Occipital lobe (tissue), 2 donors: ENCODE data around the gene NUDT3. TPM values are rescaled to one million over a fixed set of nuclear protein-coding genes. Genes with fewer than 3 reads are reported as not detected.
"Not testable (repeated sequence)": the region's sequence is repeated elsewhere in the genome, so short reads cannot be mapped to it uniquely, and the experiment has no call there.

Experiments
- DNase-seq: peaks from one replicate; lab custom pipeline; 2025; lab: John Stamatoyannopoulos, UW
- total RNA-seq: library from RNA; depleted of rRNA; stranded (reverse); fragments of >200 nt; gene quantifications from one replicate; pipeline ENCODE4 v1.2.3, GENCODE V29; 2014

NUDT3 gene
- 116 TPM for total RNA-seq

DNA sequence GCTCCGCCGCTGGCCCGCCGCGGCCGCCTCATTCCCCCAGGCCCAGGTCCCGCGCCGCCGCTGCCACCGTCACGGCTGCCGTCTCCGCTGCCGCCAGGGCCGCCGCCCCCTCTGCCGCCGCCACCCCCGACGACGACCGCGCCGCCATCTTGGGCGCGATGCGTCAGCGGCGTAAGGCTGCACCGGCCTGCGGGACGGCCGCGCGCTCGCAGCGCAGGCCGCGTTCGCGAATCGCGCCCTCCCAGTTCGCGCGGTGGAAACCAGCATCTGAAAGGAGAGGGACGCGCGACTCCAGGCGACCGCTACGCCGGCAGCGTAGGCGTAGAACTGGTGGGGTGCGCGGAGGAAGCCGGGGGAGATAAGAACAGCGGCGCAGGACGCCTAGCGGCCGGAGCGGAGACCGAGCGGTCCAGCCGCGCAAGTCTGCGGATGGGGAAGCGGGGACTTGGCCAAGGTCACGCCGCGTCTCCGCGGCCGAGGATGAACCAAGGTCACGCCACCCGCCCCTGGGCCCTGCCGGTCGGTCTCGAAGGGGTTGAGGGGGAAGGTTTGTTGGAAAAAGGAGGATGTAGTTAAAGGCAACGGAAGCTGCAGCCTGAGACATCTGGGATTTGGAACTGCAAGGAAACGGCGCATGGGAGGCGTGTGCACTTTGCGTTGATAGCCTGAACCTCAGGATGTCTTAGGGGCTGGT, at the start of gene NUDT3:
Gene NUDT3 (minus strand): TSS at position 173 of the 694 bp plus-strand sequence. CDS start 307 bp downstream, outside the sequence.
- DNase-seq: peak; percentile 92

DNA sequence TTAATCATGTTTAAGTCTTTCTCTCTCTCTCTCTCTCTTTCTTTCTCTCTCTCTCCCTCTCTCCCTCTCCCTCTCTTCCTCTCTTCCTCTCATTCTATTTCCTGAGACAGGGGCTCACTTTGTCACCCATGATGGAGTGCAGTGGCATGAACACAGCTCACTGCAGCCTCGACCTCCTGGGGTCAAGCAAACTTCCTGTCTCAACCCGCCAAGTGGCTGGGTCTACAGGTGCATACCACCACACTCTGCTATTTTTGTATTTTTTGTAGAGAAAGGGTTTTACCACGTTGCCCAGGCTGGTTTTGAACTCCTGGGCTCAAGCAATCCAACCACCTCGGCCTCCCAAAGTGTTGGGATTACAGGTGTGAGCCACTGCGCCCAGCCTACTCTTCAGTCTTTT, 49.1 kb upstream of the NUDT3 start:
- DNase-seq: no peak

DNA sequence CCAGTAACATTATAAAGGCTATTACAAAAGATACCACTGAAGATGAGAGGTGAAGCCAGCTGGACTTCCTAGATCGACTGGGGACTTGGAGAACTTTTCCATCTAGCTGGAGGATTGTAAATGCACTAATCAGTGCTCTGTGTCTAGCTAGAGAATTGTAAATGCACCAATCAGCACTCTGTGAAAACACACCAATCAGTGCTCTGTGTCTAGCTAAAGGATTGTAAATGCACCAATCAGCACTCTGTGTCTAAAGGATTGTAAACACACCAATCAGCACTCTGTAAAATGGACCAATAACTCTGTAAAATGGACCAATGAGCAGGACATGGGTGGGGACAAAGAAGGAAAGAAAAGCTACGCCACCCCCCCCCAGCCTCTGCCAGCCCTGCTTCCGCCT, 47.0 kb upstream of the NUDT3 start:
- no peak for DNase-seq

DNA sequence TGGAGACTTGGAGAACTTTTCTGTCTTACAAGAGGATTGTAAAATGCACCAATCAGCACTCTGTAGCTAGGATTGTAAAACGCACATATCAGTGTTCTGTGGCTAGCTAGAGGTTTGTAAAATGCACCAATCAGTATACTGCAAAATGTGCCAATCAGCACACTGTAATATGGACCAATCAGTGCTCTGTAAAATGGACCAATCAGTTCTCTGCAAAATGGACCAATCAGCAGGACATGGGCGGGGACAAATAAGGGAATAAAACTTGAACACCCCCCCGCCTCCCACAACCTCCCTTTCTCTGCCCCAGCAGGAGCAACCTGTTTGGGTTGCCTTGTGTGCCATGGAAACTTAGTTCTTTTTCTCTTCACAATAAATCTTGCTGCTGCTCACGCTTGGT, 46.2 kb upstream of the NUDT3 start:
- no peak for DNase-seq

DNA sequence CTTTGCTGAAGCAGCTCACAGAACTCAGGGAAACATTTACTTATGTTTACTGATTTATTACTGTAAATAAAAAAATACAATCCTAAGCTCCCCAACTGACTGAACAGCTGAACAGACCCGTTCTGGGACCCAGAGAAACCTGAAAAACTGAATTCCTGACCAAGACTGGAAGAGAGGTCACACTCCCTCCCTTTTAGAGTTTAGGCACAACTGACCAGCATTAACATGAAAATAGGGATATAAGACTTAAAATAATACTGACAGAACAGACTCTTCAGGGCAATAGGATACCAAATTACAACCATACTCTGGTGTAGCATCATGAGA, 45.1 kb upstream of the NUDT3 start:
- no peak for DNase-seq

DNA sequence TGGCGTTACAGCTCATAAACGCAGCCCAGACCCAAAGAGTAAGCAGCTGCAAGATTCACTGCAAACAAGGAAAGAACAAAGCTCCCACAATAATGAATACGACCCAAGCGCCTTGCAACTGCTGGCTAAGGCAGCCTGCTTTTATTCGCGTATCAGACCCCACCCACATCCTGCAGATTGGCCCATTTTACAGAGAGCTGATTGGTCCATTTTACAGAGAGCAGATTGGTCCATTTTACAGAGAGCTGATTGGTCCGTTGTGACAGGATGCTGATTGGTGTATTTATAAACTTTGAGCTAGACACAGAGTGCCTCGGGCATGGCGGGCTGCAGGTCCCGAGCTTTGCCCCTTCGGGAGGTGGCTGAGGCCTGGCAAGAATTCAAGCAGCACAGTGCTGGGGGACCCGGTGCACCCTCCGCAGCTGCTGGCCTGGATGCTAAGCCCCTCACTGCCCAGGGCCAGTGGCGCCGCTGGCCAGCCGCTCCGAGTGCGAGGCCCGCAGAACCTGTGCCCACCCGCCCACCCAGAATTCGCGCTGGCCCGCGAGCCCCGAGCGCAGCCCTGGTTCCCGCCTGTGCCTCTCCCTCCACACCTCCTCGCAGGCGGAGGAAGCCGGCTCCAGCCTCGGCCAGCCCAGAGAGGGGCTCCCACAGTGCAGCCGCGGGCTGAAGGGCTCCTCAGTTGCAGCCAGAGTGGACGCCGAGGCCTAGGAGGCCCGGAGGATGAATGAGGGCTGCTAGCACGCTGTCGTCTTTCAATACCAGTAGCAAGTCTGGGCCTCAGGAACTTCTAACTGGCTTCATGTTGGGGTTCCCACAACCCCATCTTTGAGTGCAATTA, 44.6 kb upstream of the NUDT3 start:
- peak; percentile 14 for DNase-seq

DNA sequence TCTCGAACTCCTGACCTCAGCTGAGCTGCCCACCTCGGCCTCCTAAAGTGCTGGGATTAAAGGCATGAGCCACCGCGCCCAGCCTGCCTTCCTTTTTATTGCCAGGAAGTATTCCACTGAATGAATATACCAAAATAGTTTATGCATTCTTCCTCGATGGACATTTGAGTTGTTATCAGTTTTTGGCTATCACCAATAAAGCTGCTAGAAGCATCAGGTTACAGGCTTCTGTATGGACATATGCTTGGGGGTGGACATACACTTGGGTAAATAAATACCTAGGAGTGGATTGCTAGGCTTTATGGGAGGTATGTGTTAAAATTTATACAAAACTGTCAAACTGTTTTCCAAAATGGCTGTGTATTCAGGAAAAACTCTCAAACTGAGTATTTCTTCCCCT, 43.4 kb upstream of the NUDT3 start:
- no peak for DNase-seq

DNA sequence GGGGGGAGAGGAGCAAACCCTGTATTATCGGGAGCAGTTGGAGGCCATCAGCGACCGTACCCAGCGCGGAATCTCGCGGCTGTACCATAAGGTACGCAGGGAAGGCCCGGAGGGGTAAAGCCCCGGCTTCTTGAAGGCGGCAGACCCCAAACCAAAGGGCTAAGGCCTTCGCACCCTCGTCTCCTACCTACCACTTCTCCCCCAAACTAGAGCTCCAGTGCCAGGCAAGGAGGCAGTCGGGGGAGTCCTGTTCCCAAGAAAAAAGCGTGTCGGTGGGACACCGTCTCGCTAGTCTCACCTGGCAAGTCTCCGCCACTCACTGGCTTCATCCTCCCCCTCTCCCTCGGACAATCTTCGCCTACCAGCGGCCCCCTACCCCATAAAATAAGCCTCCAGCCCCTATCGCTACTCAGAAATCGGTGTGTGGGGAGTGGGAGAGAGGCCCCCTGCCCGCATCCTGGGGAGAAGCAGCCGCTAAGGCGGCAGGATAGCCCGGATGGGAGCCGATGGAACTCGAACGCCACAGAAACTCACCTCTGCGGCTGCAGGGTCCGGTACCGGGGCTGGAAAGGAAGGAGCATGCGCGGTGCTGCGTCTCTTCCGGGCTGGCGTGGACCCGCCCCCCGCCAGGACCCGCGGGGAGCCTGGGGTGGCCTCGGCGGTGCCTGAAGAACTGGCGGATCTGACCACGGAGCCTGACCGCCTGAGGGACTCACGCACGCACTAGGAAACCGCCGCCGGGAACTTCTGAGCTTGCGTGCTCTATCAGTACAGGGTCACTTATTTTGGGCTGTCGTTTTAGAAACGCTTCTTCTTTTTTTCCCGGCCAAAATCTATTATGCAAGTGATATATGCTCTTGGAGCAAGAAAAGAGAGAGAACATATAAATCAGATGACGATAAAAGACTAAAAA, 33.3 kb upstream of the NUDT3 start, which contains the start of gene RPS10:
Gene RPS10 (minus strand): TSS at position 572 of the 913 bp plus-strand sequence. CDS start 848 bp downstream, outside the sequence.
- peak; percentile 87 for DNase-seq

DNA sequence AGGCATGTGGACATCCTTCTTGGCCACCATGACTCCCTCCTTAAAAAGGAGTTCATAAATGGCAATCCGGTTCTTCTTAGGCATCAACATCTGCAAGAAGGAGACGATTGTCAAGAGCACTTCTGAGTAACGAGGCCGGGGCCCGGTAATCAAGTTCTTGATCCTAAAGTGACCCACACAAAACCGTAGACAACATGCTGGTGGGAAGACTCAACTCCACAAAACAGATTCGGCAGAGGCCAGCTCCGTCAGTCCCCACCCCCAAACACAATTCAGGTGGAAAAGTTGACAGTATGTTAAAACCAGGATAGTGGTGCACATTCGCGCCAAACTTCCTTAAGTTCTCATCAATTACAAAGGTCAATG, 32.6 kb upstream of the NUDT3 start:
- DNase-seq: no peak

DNA sequence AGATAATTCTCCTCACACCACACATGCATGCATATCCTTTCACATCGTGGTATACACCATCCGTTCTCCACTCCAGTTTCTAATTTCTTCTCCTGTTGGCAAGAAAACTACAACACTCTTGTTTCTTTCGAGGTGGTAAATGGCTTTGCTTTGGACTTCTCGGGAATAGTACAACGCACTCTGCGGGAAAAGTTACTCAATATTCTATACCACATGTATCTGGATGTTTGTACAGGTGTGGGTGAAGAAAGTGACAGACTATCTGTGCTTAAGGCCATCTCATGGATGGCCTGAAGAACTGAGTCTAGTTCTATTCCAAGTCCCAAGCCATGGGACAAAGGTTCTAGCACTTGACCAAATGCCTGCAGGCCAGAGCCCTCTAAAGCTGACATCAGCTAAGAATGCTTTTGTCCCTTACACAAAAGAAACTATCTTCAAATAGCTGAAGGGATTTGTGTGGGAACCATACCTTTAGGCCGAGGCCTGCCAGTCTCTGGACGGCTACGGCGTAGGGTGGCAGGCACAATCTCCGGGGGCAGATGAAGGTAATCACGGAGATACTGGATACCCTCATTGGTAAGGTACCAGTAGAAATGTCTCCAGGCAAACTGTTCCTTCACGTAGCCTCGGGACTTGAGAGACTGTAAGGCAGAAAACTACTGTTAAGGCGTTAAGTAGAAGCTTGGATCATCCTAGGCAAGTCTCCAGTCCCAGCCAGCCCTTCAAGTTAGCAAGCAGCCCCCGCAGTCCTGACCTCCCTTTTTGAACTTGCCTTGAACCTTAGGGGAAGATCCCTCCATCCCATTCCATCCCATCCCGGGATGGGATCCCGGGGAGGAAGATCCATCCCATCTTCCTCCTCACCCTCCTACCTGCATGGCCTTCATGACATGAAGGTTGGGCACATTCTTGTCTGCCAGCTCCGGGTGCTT, 32.0 kb upstream of the NUDT3 start:
- no peak for DNase-seq

DNA sequence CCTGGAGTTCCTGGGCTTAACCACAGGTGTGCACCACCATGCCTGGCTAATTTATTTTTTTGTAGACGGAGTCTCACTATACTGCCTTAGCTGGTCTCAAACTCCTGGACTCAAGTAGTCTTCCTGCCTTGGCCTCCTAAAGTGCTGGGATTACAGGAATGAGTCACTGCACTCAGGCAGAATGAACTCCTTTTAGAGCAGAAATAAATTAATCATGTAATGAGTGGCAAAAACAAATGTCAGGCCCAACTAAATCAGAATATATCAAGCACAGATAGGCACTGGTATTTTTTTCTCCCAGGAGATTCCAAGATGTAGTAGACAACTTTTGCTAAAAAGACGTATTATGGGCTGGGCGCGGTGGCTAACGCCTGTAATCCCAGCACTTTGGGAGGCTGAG, 30.8 kb upstream of the NUDT3 start:
- no peak for DNase-seq

DNA sequence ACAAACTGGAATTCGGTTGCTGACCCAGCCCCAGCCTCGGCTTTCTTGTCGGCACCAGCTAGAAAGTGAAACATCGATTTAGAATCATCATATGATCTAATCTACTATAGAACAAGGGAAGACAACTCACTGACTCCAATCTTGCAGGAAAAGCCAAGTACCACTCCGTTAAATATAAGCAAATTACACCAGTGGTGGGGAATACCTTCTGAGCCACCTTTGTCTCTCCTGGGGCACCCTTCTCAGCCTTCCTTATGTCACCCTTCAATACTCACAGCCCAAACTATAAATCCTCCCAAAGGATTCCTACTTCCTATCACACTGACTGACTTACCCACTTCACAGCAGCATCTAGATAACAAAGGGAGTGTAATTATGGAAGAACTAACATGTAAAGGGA, 25.9 kb upstream of the NUDT3 start:
- no peak for DNase-seq

DNA sequence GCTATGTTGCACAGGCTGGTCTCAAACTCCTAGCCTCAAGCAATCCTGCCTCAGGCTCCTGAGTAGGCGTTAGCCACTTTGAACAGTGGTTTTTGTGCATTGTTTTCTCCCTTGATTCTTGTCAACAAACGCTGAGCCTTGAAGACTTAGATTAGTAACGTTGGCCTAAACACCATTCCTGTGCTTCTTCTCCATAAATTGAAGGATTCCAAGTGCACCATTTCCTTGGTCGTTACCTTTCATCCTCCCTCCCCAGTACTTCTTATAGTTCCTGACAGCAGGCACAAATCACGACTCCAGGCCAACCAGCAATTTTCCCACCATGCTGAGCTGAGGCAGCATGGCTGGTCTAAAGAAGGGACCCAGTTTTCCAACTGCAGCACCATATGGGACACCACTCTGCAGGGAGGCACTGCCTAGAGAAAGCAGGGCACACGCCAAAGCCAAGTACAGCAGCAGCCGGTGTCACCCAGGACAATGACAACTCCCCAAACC, 24.5 kb upstream of the NUDT3 start:
- DNase-seq: peak; percentile 2

DNA sequence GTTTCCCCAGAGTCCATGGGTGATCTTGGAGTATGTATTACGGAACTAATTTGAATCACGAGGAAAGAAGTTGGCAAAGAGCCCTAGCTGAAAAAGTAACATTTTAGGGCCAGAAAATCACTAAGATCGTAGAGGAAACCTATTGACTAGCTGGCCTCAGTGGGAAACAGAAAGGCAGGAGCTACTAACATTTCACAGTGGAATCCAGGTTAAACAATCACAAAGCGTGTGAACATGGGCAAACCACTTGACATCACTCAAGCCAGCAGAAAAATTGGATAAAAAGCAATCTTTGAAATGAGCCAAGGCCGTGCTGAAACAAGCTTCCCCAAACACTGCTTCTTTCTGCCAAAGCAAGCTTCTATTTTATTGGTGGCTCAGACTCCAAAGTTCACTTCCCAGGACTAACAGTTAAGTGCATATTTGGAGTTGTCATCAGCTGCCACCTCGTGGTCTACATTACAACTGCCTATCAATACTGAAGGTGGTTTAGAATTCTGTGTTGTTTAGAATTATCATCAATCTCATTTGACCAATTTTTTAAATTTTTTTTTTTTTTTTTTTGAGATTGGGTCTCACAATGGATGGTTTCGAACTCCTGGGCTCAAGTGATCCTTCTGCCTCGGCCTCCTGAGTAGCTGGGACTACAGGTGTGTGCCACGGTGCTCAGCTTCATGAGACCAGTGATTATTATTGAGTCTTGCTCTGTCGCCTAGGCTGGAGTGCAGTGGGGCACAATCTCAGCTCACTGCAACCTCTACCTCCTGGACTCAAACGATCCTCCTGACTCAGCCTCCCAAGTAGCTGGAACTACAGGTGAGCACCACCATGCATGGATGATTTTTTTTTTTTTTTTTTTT, 22.8 kb upstream of the NUDT3 start:
- peak; percentile 28 for DNase-seq

DNA sequence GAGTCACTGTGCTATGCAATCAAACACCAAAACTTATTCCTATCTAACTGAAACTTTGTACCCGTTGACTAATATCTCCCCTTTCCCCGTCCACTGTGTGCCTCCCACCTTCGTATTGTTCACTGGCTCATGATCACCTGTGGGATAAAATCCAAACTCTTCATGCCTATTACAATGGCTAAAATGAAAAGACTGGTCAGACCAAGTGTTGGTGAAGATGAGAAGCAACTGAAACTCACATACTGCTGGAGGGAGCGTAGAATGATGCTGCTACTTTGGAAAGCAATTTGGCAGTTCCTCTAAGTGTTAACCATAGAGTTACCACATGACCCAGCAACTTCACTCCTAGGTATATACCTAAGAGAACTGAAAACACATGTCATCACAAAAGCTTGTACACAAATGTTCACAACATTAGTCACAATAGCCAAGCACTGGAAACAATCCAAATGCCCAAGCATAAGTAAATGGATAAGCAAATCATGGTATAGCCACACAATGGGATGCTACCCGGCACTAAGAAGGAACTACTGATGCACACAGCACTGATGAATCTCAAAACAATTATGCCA, 20.3 kb upstream of the NUDT3 start:
- DNase-seq: no peak

DNA sequence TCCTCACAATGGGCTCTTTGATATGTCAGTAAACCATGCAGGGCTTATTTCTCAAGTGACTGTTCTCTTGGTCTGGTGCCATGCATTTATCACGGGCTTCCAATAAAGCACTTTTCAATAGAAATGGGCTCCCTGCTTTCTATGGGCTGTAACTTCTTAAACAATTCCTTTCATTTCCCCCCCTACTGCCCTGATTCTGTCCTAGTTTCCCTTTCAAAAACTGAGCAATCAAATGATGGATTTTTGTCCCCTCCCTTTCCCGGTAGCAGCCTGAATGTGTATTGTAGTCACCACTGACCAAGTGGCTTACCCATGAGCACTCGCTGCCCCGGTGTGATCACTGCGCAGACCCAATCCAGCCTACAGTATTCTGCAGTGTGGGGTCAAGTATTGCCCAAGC, 19.5 kb upstream of the NUDT3 start:
- peak; percentile 49 for DNase-seq

DNA sequence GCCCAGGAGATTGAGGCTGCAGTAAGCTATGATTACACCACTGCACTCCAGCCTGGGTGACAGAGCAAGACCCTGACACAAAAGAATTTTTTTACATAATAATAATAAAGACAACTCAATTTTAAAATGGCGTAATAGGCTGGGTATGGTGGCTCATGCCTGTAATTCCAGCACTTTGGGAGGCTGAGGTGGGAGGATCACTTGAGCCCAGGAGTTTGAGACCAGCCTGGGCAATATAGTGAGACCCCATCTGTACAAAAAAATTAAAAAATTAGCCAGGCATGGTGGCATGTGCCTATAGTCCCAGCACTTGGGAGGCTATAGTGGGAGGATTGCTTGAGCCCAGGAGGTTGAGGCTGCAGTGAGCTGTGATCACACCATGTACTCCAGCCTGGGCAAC, 15.4 kb upstream of the NUDT3 start:
- DNase-seq: not testable (repeated sequence)

DNA sequence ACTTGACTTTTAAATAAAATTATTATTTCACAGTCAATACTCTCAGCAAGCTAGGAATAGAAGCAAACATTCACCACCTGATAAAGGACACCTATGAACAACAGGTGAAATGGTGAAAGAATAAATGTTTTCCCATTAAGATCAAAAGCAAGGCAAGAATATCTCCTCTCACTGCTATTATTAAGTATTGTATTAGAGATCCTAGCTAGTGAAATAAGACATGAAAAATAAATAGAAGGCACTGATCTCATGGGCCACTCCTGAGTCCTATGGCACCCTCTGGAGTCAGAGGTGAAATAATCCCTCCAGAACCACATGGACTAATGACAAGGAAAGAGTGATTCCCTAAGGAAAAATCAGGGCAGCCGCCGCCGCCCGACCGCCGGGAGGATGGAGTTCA, 4.0 kb upstream of the NUDT3 start:
- DNase-seq: no peak

DNA sequence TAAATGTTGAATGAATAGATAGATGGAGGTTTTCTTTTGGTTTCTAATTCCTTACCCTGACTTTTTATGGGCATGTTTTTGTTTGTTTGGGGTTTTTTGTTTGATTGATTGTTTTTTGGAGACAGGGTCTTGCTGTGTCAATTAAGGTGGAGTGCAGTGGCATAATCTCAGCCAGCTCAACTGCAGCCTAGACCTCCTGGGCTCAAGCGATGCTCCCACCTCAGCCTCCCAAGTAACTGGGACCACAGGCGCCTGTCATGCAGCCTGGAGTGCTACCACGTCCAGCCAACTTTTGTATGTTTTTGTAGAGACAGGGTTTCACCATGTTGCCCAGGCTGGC, 1.5 kb upstream of the NUDT3 start:
- no peak for DNase-seq
